Osteoblast (primary cell): ENCODE measurements around the gene PDXK. TPM values are rescaled to one million over a fixed set of nuclear protein-coding genes. Genes with fewer than 3 reads are reported as not detected.
A peak's percentile ranks its signal among the peaks of the same experiment; 100 is the strongest.

Experiments
- DNase-seq: peaks from one replicate; pipeline ENCODE4 v3.0.0; 2011; ENCODE audit warnings: low spot score, mixed read lengths; ENCODE audit not compliant: insufficient read length; ENCODE audit errors: missing footprints
- H2AFZ ChIP-seq: 2 replicates; pipeline ENCODE4 v1.6.0; 2011; ENCODE audit warnings: mild to moderate bottlenecking, low read length
- H3K27ac ChIP-seq: 2 replicates; pipeline ENCODE4 v1.5.1; 2011; ENCODE audit warnings: mild to moderate bottlenecking, low read depth, low read length, moderate library complexity
- H3K27me3 ChIP-seq: 2 replicates; pipeline ENCODE4 v1.6.0; 2012; ENCODE audit warnings: mild to moderate bottlenecking, control low read depth, inconsistent platforms, low read length, moderate library complexity; ENCODE audit not compliant: insufficient read depth
- H3K36me3 ChIP-seq: 2 replicates; pipeline ENCODE4 v1.5.1; 2011; ENCODE audit warnings: mild to moderate bottlenecking, low read length, control low read depth, moderate library complexity; ENCODE audit not compliant: insufficient read depth
- H3K4me1 ChIP-seq: 2 replicates; pipeline ENCODE4 v1.5.1; 2011; ENCODE audit warnings: mild to moderate bottlenecking, low read length, control low read depth, moderate library complexity; ENCODE audit not compliant: insufficient read depth
- H3K4me2 ChIP-seq: 2 replicates; pipeline ENCODE4 v1.6.0; 2011; ENCODE audit warnings: mild to moderate bottlenecking, low read length; ENCODE audit not compliant: insufficient read depth
- H3K4me3 ChIP-seq: fragments of 200-600 bp; sonication (generic); 3 replicates; pipeline ENCODE4 v1.5.1; 2012; ENCODE audit warnings: mild to moderate bottlenecking, low read length, inconsistent platforms; ENCODE audit not compliant: insufficient read depth
- H3K79me2 ChIP-seq: 2 replicates; pipeline ENCODE4 v1.6.0; 2012; ENCODE audit warnings: mild to moderate bottlenecking, low read length, control low read depth, inconsistent platforms; ENCODE audit not compliant: insufficient read depth
- H3K9me3 ChIP-seq: 2 replicates; pipeline ENCODE4 v1.5.1; 2011; ENCODE audit warnings: low read depth, low read length, control low read depth
- H4K20me1 ChIP-seq: 2 replicates; pipeline ENCODE4 v1.6.0; 2012; ENCODE audit warnings: mild to moderate bottlenecking, low read length, control low read depth; ENCODE audit not compliant: insufficient read depth
- total RNA-seq: library from RNA; depleted of rRNA; stranded (reverse); fragments of >200 nt; gene quantifications from 2 replicates; pipeline ENCODE4 v1.2.3, GENCODE V29; 2012
- TF ChIP-seq, protein P1 (sequence below): IDR thresholded peaks from 2 replicates; pipeline ENCODE4 v1.5.1; 2011; ENCODE audit warnings: mild to moderate bottlenecking, low read depth, low read length, moderate library complexity; ENCODE audit errors: extremely low read depth

PDXK gene
- total RNA-seq, 1 donor, result 89.4 TPM

DNA sequence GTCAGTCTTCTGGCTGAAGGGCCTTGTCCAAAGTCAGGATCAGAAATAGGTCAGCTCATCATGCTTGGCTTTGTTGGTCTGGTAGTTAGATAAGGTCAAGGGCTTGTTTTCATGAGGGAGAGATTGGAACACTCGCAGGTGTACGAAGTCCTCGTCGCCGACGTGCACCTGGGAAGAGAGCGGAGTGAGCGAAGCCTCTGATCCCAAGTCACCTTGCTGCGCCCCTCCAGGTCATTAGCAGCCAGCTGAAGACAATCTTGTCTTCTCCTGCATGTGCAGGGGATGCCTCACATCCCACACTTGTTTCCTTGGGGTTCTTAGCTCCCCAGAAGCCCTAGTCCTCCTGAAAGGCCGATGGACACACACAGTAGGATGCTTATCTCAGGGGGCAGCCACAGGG, 55.2 kb downstream of the PDXK start:
- Histone ChIP-seq H3K36me3 (peaks cover 12% of the 10 kb centered on the region), H3K27ac (no peak overlapping the region), H3K4me2 (no peak overlapping the region), H3K79me2 (peaks cover 29% of the 10 kb centered on the region), H2AFZ (no peak overlapping the region), H3K27me3 (no peaks in the 10 kb centered on the region), H3K4me3 (no peak overlapping the region), H4K20me1 (peaks cover 10% of the 10 kb centered on the region), H3K9me3 (no peaks in the 10 kb centered on the region), H3K4me1 (peaks cover 8% of the 10 kb centered on the region)
- no peak for DNase-seq
- TF ChIP-seq, protein P1, sequence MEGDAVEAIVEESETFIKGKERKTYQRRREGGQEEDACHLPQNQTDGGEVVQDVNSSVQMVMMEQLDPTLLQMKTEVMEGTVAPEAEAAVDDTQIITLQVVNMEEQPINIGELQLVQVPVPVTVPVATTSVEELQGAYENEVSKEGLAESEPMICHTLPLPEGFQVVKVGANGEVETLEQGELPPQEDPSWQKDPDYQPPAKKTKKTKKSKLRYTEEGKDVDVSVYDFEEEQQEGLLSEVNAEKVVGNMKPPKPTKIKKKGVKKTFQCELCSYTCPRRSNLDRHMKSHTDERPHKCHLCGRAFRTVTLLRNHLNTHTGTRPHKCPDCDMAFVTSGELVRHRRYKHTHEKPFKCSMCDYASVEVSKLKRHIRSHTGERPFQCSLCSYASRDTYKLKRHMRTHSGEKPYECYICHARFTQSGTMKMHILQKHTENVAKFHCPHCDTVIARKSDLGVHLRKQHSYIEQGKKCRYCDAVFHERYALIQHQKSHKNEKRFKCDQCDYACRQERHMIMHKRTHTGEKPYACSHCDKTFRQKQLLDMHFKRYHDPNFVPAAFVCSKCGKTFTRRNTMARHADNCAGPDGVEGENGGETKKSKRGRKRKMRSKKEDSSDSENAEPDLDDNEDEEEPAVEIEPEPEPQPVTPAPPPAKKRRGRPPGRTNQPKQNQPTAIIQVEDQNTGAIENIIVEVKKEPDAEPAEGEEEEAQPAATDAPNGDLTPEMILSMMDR, result no peak

DNA sequence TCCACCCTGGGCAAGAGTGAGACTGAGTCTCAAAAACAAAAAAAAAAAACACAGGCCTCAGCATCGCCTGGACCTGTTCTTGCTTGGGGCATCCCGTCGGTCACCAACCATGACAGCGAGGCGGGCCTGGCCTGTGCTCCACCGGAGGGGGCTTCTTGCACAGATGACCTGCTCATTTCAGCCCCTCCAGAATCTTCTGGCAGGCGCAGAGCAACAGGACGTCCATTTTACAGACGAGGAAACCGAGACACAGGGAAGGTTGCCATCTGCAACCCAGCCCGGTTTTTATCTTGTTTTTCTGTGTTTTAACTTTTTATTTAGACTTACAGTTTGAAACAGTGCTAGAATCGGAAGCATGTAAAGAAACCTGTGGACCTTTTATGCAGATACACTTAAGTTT, 56.3 kb downstream of the PDXK start:
- no peak overlapping the region for H2AFZ ChIP-seq

DNA sequence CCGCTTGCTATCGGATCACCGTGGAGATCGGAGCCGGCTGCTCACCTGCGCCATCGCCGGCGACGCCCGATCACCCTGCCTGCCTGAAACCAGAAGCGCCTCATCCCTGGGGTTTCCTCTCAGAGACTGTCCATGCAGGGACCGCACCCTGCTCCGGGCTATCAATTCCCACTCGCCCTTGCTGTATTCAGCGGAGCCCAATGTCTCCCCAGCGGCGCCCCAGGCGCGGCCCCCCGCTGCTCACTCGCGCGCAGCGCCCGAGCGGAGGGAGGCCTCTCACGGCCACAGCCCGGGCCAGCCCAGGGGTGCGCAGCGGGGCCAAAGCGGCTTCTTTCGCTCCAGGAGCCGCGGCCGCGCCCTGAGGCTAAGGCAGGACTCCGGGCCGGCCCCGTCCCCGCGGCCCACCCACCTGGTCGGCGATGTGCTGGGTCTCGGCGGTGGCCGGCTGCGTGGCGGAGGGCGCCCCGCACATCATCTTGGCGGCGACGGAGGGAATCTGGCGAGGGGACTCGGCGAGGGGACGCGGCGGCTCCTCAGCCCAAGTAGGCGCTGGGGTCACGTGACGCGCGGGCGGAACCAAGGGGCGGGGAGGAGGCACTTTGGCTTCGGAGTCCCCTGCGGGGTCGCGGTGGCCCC, 57.0 kb downstream of the PDXK start, which contains the start of gene CSTB:
TSS of gene CSTB (minus strand) at position 514 of the 636 bp plus-strand sequence. CDS start at position 475, 39 bp downstream.
- DNase-seq, result peak; percentile 96
- Histone ChIP-seq H4K20me1 (peaks cover 10% of the 10 kb centered on the region), H3K36me3 (peaks cover 12% of the 10 kb centered on the region), H3K4me2 (peak within 1 kb of the TSS; percentile 95), H3K4me3 (peak within 1 kb of the TSS; percentile 91), H3K79me2 (peaks cover 29% of the 10 kb centered on the region), H3K4me1 (peaks cover 8% of the 10 kb centered on the region), H3K27ac (peak within 1 kb of the TSS; percentile 51), H2AFZ (peak within 1 kb of the TSS; percentile 77), H3K9me3 (no peaks in the 10 kb centered on the region), H3K27me3 (no peaks in the 10 kb centered on the region)
- TF ChIP-seq, protein P1, result no peak

More for the DNA sequence above, 56.3 kb downstream of the PDXK start:
- Histone ChIP-seq H4K20me1 (peaks cover 10% of the 10 kb centered on the region), H3K4me2 (peak overlapping the region; percentile 95), H3K27ac (no peak overlapping the region), H3K27me3 (no peaks in the 10 kb centered on the region), H3K36me3 (peaks cover 12% of the 10 kb centered on the region), H3K4me3 (peak overlapping the region; percentile 91), H3K79me2 (peaks cover 29% of the 10 kb centered on the region), H3K4me1 (peaks cover 8% of the 10 kb centered on the region), H3K9me3 (no peaks in the 10 kb centered on the region)
- TF ChIP-seq, protein P1, result no peak
- DNase-seq, result no peak

DNA sequence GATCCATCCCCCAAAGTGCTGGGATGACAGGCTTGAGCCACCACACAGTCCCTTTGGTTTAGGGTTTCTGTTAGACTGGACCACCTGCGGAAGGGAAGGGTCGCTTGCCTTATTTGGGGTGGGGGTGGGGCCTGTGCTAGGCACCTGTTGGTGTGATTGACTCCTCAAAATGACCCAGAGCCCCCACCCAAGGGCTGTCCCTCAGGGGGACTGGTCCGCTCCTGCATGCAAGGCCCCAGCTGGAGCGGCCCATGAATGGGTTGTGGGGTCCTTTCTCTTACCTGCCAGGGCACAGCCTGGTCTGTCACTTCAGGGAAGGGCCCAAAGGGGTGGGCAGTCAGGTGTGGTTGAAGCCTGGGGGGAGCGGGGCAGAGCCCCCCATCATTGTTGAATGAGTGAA, 59.0 kb downstream of the PDXK start:
- H3K27me3 ChIP-seq, result no peaks in the 10 kb centered on the region
- no peaks in the 10 kb centered on the region for H3K9me3 ChIP-seq
- no peak overlapping the region for H3K4me3 ChIP-seq
- H4K20me1 ChIP-seq, result peaks cover 10% of the 10 kb centered on the region
- no peak overlapping the region for H3K4me2 ChIP-seq
- H2AFZ ChIP-seq, result no peak overlapping the region
- peaks cover 29% of the 10 kb centered on the region for H3K79me2 ChIP-seq
- TF ChIP-seq, protein P1, result no peak
- no peak overlapping the region for H3K27ac ChIP-seq
- H3K36me3 ChIP-seq, result peaks cover 7% of the 10 kb centered on the region
- no peak for DNase-seq
- peaks cover 8% of the 10 kb centered on the region for H3K4me1 ChIP-seq
